Stimulated activated CD4-positive, alpha-beta T cell treated with anti-CD3 and anti-CD28 coated beads, Interleukin-4, amount 100 ng/mL, for 1 hour (primary cell): Measurements from ENCODE around the gene CEP164.

ENCODE experiments used
- DNase-seq: peaks from one replicate; pipeline ENCODE4 v3.0.0-alpha.2; 2020

CEP164 gene

GRCh38 chr11:117424781-117425180 is 97.1 kb downstream of the CEP164 start:
- DNase-seq, result no peak

GRCh38 chr11:117425679-117426296 is 98.1 kb downstream of the CEP164 start:
- no peak for DNase-seq

GRCh38 chr11:117426297-117426685 is 98.6 kb downstream of the CEP164 start:
- DNase-seq, result peak; percentile 69

GRCh38 chr11:117426941-117427340 is 99.3 kb downstream of the CEP164 start:
- DNase-seq, result no peak

GRCh38 chr11:117427356-117427874 is 99.8 kb downstream of the CEP164 start:
- DNase-seq, result no peak

- no peak for DNase-seq
These were observed 100.7 kb downstream of the CEP164 start for GRCh38 chr11:117428186-117428855.

- no peak for DNase-seq
These were observed 101.2 kb downstream of the CEP164 start for GRCh38 chr11:117428856-117429229.

- DNase-seq, result no peak
These were observed 102.8 kb downstream of the CEP164 start for GRCh38 chr11:117430293-117430955.

- DNase-seq, result no peak
These were observed 103.8 kb downstream of the CEP164 start for GRCh38 chr11:117431436-117431835.

GRCh38 chr11:117433717-117434116 is 106.1 kb downstream of the CEP164 start:
- no peak for DNase-seq

- DNase-seq, result no peak
These were observed 106.8 kb downstream of the CEP164 start for GRCh38 chr11:117434481-117434880.

- DNase-seq, result no peak
These were observed 107.7 kb downstream of the CEP164 start for GRCh38 chr11:117435326-117435725.

- DNase-seq, result no peak
These were observed 109.6 kb downstream of the CEP164 start for GRCh38 chr11:117437041-117437790.

GRCh38 chr11:117437791-117438130 is 110.1 kb downstream of the CEP164 start:
- DNase-seq, result no peak

- no peak for DNase-seq
These were observed 110.8 kb downstream of the CEP164 start for GRCh38 chr11:117438371-117439000.

GRCh38 chr11:117439256-117439655 is 111.6 kb downstream of the CEP164 start:
- DNase-seq, result no peak

- DNase-seq, result no peak
These were observed 112.6 kb downstream of the CEP164 start for GRCh38 chr11:117440258-117440657.

GRCh38 chr11:117441146-117441975 is 113.7 kb downstream of the CEP164 start:
- DNase-seq, result no peak

- DNase-seq, result no peak
These were observed 114.6 kb downstream of the CEP164 start for GRCh38 chr11:117442049-117442868.

GRCh38 chr11:117442869-117443239 is 115.2 kb downstream of the CEP164 start:
- DNase-seq, result no peak
